Upper lobe of right lung (tissue), 1 donor: ENCODE data around the gene RTN1. TPM values are rescaled to one million over a fixed set of nuclear protein-coding genes. Genes with fewer than 3 reads are reported as not detected.
A peak's percentile ranks its signal among the peaks of the same experiment; 100 is the strongest.

Source experiments
- ATAC-seq: fragments of 200-7000 bp; cut with Tn5 transposase; one replicate; pipeline ENCODE4 v1.9.1; 2020; ENCODE audit warnings: mild to moderate bottlenecking, moderate library complexity
- DNase-seq: peaks from one replicate; pipeline ENCODE4 v3.0.0-alpha.2; 2020
- H3K27ac ChIP-seq: fragments of 200-600 bp; one replicate; pipeline ENCODE4 v1.8.0; 2022
- H3K27me3 ChIP-seq: fragments of 200-600 bp; one replicate; pipeline ENCODE4 v1.8.0; 2022; ENCODE audit warnings: mild to moderate bottlenecking
- H3K36me3 ChIP-seq: fragments of 200-600 bp; one replicate; pipeline ENCODE4 v1.8.0; 2022
- H3K4me1 ChIP-seq: fragments of 200-600 bp; one replicate; pipeline ENCODE4 v1.8.0; 2022
- H3K4me3 ChIP-seq: fragments of 200-600 bp; one replicate; pipeline ENCODE4 v1.8.0; 2022; ENCODE audit warnings: mild to moderate bottlenecking
- H3K9me3 ChIP-seq: fragments of 200-600 bp; one replicate; pipeline ENCODE4 v1.8.0; 2022
- intact Hi-C: fragments of 100-400 bp; cut with DNase I; formaldehyde crosslinking; loops from one replicate; pipeline ENCODE4 v1.11.0; 2022
- total RNA-seq: library from RNA; stranded (reverse); fragmentation: NEBNext Ultra II Directional; extraction: Animal tissue kit (Norgen Biotek cat#: 25700); gene quantifications from one replicate; pipeline ENCODE4 v1.2.1, GENCODE V29; 2021
- TF ChIP-seq, protein P1 (sequence below): fragments of 200-600 bp; IDR thresholded peaks from one replicate; pipeline ENCODE4 v1.8.0; 2022; ENCODE audit warnings: antibody characterized with exemption
- donor health status: DM: no; HTN: yes; CAD: no; lungs with severe emphysema.

The RTN1 gene
- total RNA-seq, 1 donor from 2014 or later = 9.6 TPM

GRCh38 chr14:59634617-59635016 is 236.0 kb downstream of the RTN1 start:
- intact Hi-C loops = no loop called here
- no peak for ATAC-seq
- H3K36me3 ChIP-seq = no peaks in the 10 kb centered on the region
- no peak for DNase-seq
- peaks cover 9% of the 10 kb centered on the region for H3K27me3 ChIP-seq
- no peaks in the 10 kb centered on the region for H3K4me1 ChIP-seq
- TF ChIP-seq, protein P1, sequence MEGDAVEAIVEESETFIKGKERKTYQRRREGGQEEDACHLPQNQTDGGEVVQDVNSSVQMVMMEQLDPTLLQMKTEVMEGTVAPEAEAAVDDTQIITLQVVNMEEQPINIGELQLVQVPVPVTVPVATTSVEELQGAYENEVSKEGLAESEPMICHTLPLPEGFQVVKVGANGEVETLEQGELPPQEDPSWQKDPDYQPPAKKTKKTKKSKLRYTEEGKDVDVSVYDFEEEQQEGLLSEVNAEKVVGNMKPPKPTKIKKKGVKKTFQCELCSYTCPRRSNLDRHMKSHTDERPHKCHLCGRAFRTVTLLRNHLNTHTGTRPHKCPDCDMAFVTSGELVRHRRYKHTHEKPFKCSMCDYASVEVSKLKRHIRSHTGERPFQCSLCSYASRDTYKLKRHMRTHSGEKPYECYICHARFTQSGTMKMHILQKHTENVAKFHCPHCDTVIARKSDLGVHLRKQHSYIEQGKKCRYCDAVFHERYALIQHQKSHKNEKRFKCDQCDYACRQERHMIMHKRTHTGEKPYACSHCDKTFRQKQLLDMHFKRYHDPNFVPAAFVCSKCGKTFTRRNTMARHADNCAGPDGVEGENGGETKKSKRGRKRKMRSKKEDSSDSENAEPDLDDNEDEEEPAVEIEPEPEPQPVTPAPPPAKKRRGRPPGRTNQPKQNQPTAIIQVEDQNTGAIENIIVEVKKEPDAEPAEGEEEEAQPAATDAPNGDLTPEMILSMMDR = no peak
- H3K4me3 ChIP-seq = no peak overlapping the region
- H3K9me3 ChIP-seq = no peaks in the 10 kb centered on the region
- no peak overlapping the region for H3K27ac ChIP-seq

DNA sequence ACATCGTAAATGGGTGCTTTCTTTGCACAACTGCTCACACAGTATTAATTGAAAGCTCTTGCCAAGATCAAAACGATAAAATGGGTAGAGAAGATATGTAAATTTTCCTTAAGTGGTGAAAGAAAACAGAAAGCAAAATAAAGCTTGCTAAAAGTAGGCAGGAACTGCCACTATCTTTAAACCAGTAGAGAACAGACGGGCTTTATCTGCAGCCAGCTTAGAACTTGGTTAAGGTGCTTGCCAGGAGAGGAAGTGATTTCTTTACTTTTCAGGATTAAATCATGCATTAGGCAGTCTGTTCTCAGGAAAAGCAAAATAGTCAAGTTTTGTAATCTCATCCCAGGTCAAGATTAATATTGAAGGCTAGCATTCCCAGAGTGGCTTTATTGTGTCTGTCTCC is 237.1 kb downstream of the RTN1 start:
- H3K27ac ChIP-seq = no peak overlapping the region
- no peaks in the 10 kb centered on the region for H3K4me1 ChIP-seq
- intact Hi-C loops = no loop called here
- H3K9me3 ChIP-seq = no peaks in the 10 kb centered on the region
- TF ChIP-seq, protein P1 = no peak
- DNase-seq = no peak
- H3K4me3 ChIP-seq = no peak overlapping the region
- ATAC-seq = no peak
- no peaks in the 10 kb centered on the region for H3K36me3 ChIP-seq
- H3K27me3 ChIP-seq = peaks cover 11% of the 10 kb centered on the region

GRCh38 chr14:59632381-59632780 is 238.2 kb downstream of the RTN1 start:
- Histone ChIP-seq H3K36me3 (no peaks in the 10 kb centered on the region), H3K4me1 (no peaks in the 10 kb centered on the region), H3K9me3 (no peaks in the 10 kb centered on the region), H3K27me3 (peaks cover 11% of the 10 kb centered on the region), H3K4me3 (no peak overlapping the region), H3K27ac (no peak overlapping the region)
- DNase-seq (no peak), ATAC-seq (peak; percentile 78)
- TF ChIP-seq, protein P1 = peak; percentile 53
- intact Hi-C loops = no loop called here

- DNase-seq (no peak), ATAC-seq (peak; percentile 52)
- peaks cover 11% of the 10 kb centered on the region for H3K27me3 ChIP-seq
- no peaks in the 10 kb centered on the region for H3K36me3 ChIP-seq
- no peaks in the 10 kb centered on the region for H3K9me3 ChIP-seq
- intact Hi-C loops = no loop called here
- H3K27ac ChIP-seq = no peak overlapping the region
- no peak overlapping the region for H3K4me3 ChIP-seq
- H3K4me1 ChIP-seq = no peaks in the 10 kb centered on the region
- TF ChIP-seq, protein P1 = peak; percentile 24
These were observed 239.3 kb downstream of the RTN1 start for GRCh38 chr14:59631237-59631636.

DNA sequence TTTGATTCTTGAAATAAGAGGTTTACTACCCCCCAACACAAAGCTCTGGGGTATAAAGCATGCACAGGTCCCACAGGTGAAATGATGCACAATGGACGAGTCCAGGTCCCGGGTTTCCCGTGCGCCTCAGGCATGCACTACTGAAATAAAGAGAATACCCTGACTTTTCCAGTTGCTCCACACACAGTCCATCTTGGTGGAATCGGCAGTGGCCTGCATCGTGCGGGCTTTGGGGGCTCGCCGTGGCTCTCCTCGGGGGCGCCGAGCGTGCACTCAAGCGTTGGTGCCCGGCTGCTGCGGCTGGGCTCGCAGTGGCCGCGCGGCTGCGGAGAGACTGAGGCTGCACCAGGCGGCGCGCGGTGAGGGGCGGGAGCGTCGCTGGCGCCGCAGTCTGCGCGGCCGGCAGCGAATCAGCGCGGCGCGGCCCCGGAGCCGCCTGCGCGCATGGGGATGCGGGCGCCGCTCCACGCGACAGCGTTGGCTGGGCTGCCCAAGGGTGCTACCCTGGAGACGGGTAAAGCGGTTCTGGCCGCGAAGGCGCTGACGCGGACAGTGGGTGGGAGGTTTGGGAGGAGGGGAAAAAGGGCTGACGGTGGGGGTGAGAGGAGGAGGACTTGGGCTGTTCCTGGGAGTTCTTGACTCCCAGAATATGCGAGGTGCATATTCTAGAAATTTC is 240.2 kb downstream of the RTN1 start:
- peak; percentile 64 for ATAC-seq
- Histone ChIP-seq H3K9me3 (no peaks in the 10 kb centered on the region), H3K27ac (no peak overlapping the region), H3K4me3 (peak overlapping the region; percentile 9), H3K36me3 (no peaks in the 10 kb centered on the region), H3K4me1 (no peaks in the 10 kb centered on the region), H3K27me3 (peaks cover 11% of the 10 kb centered on the region)
- DNase-seq = no peak
- intact Hi-C loops = no loop called here
- TF ChIP-seq, protein P1 = no peak
